SK-N-DZ (cell line): ENCODE results near the gene SEMA3C.

Source experiments
- DNase-seq: peaks from one replicate; pipeline ENCODE4 v3.0.0-alpha.2; 2015; ENCODE audit warnings: low spot score

Gene SEMA3C

DNA sequence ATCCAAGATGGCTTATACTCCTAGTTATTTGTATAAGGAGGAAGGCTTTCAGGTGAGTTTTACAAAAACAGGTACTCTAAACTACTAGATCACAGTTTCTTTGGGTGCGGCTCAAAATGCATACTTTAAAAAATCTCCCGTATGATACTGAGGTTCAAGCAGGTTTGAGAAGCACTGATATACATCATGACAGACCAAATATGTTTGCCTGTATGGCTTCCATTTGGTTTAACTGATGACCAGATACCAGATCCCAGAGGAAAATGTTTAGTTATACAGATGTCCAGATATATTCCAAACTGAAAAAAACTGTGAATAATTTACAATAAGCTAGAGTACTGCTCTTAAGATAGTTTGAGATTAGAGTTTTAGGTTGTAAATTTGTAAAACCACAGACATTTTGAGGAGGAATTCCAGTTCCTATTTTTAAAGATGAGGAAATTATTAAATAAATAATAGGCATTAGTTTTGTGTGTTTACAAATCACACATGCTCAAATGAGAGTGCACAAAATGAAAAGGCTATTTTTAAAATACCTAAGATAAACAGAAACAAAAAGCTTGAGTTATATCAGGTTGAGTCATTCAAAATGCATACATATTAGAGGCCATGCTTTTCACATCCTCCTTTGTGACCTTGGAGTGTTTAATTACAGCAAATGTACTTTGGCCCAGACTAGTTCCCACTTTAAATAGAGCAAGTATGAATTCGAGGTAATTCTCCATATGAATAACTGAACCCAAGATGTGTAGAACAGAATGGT, 60.5 kb downstream of the SEMA3C start:
- no peak for DNase-seq

DNA sequence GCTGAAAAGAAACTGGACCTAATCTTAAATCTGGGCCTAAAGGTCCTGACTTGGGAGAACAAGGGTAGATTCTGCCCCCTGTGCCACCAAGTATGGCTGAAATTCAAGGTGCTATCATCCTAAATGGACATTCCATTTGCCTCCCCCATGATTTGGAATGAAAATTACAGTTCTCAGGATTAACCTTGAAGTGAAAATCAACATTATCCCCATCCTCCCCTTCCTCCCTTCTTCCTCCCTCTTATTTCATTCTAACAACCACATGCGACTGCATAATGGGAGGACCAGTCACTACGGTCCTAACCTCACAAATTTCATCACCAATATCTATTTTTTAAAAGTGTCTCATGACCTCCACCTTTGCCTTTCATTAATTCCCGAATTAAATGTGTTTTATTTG, 62.1 kb downstream of the SEMA3C start:
- no peak for DNase-seq

GRCh38 chr7:80851896-80852476, 66.9 kb downstream of the SEMA3C start:
- no peak for DNase-seq

DNA sequence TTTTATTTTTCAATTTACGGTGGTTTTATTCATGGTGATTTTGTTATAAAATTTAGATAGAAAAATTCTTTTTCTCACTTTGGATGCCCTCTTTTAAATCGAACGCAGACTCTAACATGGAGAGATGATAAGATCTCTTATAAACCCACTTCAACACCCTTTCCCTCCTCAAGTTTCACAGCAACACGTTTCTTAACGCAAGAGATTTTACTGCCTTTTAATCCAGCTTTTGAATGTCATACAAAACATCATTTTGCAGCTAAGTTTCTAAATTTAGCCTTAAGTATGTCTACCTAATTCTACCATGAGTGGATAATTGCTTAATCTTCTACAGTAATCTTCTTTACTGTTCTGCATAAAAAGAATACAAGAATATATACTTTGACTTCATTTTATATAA, 70.0 kb downstream of the SEMA3C start:
- no peak for DNase-seq

DNA sequence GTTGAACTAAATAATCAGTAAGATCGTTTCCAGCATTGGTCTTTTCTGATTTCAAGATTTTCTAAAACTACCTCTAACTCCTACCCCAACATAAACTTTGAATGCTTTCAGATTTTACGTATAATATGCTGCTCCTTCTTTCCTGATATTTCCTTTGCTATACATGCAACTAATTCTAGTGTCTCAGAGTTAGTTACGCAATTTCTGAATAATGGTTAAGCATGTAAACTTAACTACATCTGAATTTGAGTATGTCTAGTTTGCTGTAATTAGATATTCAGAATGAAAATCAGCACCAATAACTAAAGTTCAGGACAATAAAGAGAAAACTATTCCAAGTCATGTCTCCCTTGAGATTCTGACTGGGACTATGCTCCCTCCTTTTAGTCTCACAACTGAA, 71.0 kb downstream of the SEMA3C start:
- DNase-seq = no peak

- DNase-seq = no peak
Measured at GRCh38 chr7:80847027-80847426, 71.8 kb downstream of the SEMA3C start.

GRCh38 chr7:80844916-80845315, 73.9 kb downstream of the SEMA3C start:
- no peak for DNase-seq

- no peak for DNase-seq
Measured at GRCh38 chr7:80843018-80843677, 75.7 kb downstream of the SEMA3C start.

- DNase-seq = no peak
Measured at GRCh38 chr7:80842022-80842790, 76.6 kb downstream of the SEMA3C start.

DNA sequence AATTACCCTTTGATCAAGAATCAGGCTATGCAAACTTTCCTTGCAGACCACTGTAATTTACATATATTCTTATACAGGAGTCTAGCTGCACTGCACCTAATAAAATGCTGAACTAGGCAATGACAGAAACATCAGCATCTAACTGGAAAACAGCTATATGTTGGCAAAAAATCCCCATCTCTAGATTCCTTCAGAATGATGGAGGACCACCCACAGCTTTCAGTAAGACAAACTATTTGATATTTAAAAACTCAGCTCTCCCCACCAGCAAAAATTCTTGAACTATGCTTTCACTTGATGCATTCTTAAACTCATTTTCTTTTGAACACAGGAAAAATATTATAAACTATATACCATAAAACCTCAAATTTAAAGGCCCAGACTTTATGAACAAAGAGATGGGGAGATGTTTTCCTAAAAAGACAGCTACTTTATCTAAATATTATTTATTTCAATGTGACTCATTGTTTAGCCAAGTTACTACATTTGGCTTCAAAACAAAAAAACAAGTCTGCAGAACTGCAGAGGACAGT, 77.4 kb downstream of the SEMA3C start:
- no peak for DNase-seq

- no peak for DNase-seq
Measured at GRCh38 chr7:80840681-80841080, 78.2 kb downstream of the SEMA3C start.

DNA sequence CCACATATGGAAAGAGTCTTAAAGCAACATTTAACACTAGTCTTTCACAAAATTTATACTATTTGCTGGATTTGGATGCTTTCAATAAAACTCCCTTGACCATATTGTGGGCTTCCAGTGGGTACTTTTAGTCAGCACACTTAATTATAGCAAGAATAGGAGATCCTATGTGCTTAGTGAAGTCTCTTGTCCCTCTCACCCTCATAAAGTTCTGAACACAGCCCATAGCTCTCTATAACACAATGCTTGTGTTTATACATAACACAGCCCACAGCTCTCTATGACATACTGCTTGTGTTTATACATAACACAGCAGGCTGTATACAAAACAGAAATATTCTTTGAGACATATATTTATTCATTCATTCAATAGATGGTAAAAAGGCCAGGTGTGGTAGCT, 79.0 kb downstream of the SEMA3C start:
- DNase-seq = no peak

- no peak for DNase-seq
Measured at GRCh38 chr7:80838643-80839042, 80.2 kb downstream of the SEMA3C start.

- DNase-seq = no peak
Measured at GRCh38 chr7:80837345-80837744, 81.5 kb downstream of the SEMA3C start.

DNA sequence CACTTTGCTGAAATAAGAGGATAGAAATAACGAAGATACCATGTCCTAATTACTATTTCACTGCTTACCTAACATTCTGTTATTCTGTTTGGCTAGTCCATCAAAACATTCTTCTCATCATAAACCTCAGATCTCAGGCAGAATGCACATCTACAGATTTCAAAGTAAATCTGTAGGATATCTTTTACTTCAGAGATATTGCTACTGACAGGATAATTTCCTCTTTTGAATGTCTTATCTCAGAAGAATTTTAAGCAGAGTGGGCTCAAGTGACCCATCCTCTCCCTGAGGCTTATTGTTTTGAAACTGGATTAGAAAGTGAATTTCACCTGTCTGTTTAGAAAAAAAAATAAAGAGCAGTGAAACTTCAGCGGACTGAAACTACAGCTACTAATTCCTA, 83.6 kb downstream of the SEMA3C start:
- DNase-seq = peak; percentile 50

DNA sequence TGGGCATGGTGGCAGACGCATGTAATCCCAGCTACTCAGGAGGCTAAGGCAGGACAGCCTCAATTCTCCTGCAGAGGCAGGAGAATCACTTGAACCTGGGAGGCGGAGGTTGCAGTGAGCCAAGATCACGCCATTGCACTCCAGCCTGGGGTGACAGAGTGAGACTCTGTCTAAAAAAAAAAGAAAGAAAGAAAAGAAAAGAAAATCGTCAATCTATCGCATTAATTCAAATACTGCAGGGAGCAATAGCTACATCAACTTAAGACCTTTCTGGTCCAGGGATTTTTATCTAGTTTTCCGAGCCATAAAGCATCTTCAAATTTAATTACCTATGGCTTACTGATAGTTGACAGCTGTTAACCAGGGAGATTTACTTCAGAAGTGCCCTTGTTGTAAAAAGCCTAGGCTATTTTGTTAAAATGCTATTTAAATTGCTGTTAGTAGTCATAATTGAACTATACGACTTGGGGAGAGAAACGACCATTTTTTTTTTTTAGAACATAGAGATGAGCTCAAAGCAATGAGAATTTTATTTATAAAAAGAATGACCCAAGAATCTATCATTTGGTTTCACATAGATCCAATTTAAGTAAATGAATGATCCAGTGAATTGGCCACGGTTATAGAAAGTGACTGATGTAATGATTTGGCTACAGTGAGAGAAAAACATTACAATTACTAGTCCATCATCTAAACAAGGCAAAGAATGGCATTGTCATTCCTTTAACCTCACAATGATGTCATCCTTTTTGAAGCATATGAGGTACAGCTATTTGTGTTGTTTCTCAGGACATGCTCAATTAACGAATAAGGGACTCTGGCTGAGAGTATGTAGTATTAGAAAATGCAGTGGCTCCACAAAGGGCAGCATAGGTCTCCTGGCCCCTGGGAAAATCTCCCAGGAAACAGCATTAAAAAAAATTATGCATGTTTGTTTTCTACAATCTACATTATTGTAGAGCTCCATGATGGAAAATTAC, 85.3 kb downstream of the SEMA3C start:
- DNase-seq = peak; percentile 89

DNA sequence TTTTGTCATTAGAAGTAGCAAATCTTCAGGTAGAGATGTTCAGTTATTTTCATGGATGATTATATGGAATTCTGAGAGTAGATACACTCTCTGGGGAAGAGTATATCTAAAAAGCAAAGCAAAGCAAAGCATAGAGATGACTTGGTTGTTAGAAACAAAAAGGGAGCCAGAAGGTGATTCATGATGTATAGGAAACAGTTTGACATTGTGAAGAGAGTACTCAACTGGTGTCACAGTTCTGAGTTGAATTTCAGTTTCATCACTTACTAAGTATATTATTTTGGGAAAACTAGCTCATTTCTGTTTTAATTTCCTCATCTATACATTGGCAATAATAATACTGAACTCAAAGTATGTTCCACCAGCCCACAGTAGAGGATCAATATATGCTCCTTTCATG, 86.8 kb downstream of the SEMA3C start:
- no peak for DNase-seq

GRCh38 chr7:80830584-80831285, 88.1 kb downstream of the SEMA3C start:
- DNase-seq = no peak

GRCh38 chr7:80830010-80830409, 88.8 kb downstream of the SEMA3C start:
- DNase-seq = no peak

DNA sequence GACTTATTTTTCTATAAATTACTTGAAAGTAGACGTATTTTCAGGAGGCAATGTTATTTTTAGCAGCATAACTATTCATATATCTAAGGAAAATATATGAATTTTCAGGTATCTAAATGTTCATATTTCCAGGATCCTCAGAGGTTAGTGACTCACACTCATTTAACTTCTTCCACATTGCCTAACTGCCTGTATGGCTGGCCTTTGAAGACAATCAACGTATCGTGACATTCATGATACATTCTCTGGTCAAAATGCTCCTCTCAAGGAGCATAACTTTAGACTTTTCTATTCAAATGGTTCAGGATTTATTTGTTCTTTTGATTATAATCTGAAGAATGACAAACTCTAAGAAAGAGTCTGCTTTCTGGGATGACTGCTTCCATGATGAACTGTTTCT, 89.3 kb downstream of the SEMA3C start:
- DNase-seq = no peak
